Loucy (cell line): ENCODE data around the gene EFNA5.

ENCODE experiments used
- H2AFZ ChIP-seq: fragments of 200-600 bp; sonication (generic); 2 replicates; pipeline ENCODE4 v1.6.0; 2016; ENCODE audit warnings: antibody characterized with exemption, mild to moderate bottlenecking, low read length, moderate library complexity
- H3F3A ChIP-seq: fragments of 200-600 bp; 2 replicates; pipeline ENCODE4 v1.6.0; 2016; ENCODE audit warnings: antibody characterized with exemption, low read depth, mild to moderate bottlenecking
- H3K27me3 ChIP-seq: fragments of 200-600 bp; sonication (generic); 2 replicates; pipeline ENCODE4 v1.6.1; 2014; ENCODE audit warnings: low read length, mild to moderate bottlenecking; ENCODE audit not compliant: insufficient read depth, poor library complexity, severe bottlenecking
- H3K36me3 ChIP-seq: fragments of 200-600 bp; sonication (generic); 2 replicates; pipeline ENCODE4 v1.6.1; 2016; ENCODE audit warnings: low read length; ENCODE audit not compliant: insufficient read depth
- H3K4me1 ChIP-seq: fragments of 200-600 bp; sonication (generic); 2 replicates; pipeline ENCODE4 v1.5.1; 2014; ENCODE audit warnings: low read length, mild to moderate bottlenecking; ENCODE audit not compliant: insufficient read depth, poor library complexity, severe bottlenecking
- H3K4me2 ChIP-seq: fragments of 200-600 bp; sonication (generic); 2 replicates; pipeline ENCODE4 v1.6.0; 2014; ENCODE audit warnings: antibody characterized with exemption, low read length, low read depth, mild to moderate bottlenecking; ENCODE audit not compliant: poor library complexity, severe bottlenecking
- H3K4me3 ChIP-seq: fragments of 200-600 bp; sonication (generic); 2 replicates; pipeline ENCODE4 v1.5.1; 2014; ENCODE audit warnings: low read length, mild to moderate bottlenecking, mixed read lengths; ENCODE audit not compliant: poor library complexity, severe bottlenecking
- H3K79me2 ChIP-seq: fragments of 200-600 bp; sonication (generic); 2 replicates; pipeline ENCODE4 v1.6.1; 2014; ENCODE audit warnings: low read length; ENCODE audit not compliant: insufficient read depth
- H3K9ac ChIP-seq: fragments of 200-600 bp; sonication (generic); 2 replicates; pipeline ENCODE4 v1.6.0; 2014; ENCODE audit warnings: mild to moderate bottlenecking, low read depth, low read length, moderate library complexity; ENCODE audit not compliant: poor library complexity, severe bottlenecking
- H3K9me2 ChIP-seq: fragments of 200-600 bp; sonication (generic); replicated peaks from 2 replicates; pipeline ENCODE4 v1.6.1; 2016; ENCODE audit warnings: low read depth, low read length, mixed read lengths
- H3K9me3 ChIP-seq: fragments of 200-600 bp; sonication (generic); 2 replicates; pipeline ENCODE4 v1.6.1; 2014; ENCODE audit warnings: mild to moderate bottlenecking, antibody characterized with exemption, low read length, low read depth; ENCODE audit not compliant: insufficient read depth
- H4K20me1 ChIP-seq: fragments of 200-600 bp; sonication (generic); 2 replicates; pipeline ENCODE4 v1.6.0; 2014; ENCODE audit warnings: antibody characterized with exemption, low read length, mild to moderate bottlenecking; ENCODE audit not compliant: insufficient read depth, poor library complexity, severe bottlenecking
- CTCF ChIP-seq: fragments of 200-600 bp; sonication (generic); conservative IDR thresholded peaks from 2 replicates; pipeline ENCODE4 v1.5.1; 2014; ENCODE audit warnings: mild to moderate bottlenecking, antibody characterized with exemption, low read length
- EZH2phosphoT487 ChIP-seq: fragments of 200-600 bp; IDR thresholded peaks from 2 replicates; pipeline ENCODE4 v1.6.1; 2018; ENCODE audit warnings: antibody characterized with exemption, mild to moderate bottlenecking, moderate library complexity, borderline replicate concordance

Gene EFNA5

GRCh38 chr5:107519900-107520354 is 150.8 kb downstream of the EFNA5 start:
- Histone ChIP-seq H3K9me2 (no peaks in the 10 kb centered on the region), H3K9me3 (no peaks in the 10 kb centered on the region), H3K27me3 (no peaks in the 10 kb centered on the region), H3K36me3 (no peaks in the 10 kb centered on the region), H3F3A (no peaks in the 10 kb centered on the region), H3K4me1 (no peaks in the 10 kb centered on the region), H2AFZ (no peak overlapping the region), H3K4me3 (no peak overlapping the region), H3K9ac (no peak overlapping the region), H3K79me2 (no peaks in the 10 kb centered on the region), H4K20me1 (no peaks in the 10 kb centered on the region), H3K4me2 (no peak overlapping the region)
- TF ChIP-seq CTCF (no peak), EZH2phosphoT487 (no peak)

- TF ChIP-seq EZH2phosphoT487: no peak
- TF ChIP-seq CTCF: no peak
- Histone ChIP-seq H3K27me3 (no peaks in the 10 kb centered on the region), H3K9me2 (no peaks in the 10 kb centered on the region), H3K4me2 (no peak overlapping the region), H3K79me2 (no peaks in the 10 kb centered on the region), H3K9ac (no peak overlapping the region), H3K9me3 (no peaks in the 10 kb centered on the region), H3K4me1 (no peaks in the 10 kb centered on the region), H3K4me3 (no peak overlapping the region), H3K36me3 (no peaks in the 10 kb centered on the region), H4K20me1 (no peaks in the 10 kb centered on the region), H2AFZ (no peak overlapping the region), H3F3A (no peaks in the 10 kb centered on the region)
These were observed 152.1 kb downstream of the EFNA5 start for GRCh38 chr5:107518616-107519015.

DNA sequence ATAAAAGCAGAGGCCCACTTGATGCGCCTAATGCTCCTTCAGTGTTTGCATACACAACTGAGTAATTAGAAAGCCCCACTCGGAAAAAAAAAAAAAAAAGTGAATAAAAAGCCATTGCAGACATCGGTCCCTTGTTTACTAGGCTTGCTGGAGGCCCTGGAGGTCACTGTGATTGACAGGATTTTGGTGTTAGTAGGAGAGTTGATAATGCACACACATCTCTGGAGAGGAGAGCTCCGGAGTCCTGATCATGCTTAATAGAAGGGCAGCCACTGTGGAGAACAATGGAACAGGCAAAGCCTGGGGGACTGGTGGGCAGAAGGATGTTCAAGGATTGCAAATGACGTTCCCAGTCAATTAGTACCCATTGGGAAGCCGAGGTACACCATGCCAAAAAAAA is 152.5 kb downstream of the EFNA5 start:
- no peaks in the 10 kb centered on the region for H3K27me3 ChIP-seq
- H4K20me1 ChIP-seq: no peaks in the 10 kb centered on the region
- H3K36me3 ChIP-seq: no peaks in the 10 kb centered on the region
- H3K9me2 ChIP-seq: no peaks in the 10 kb centered on the region
- no peak overlapping the region for H3K4me3 ChIP-seq
- no peak overlapping the region for H3K9ac ChIP-seq
- H3K4me2 ChIP-seq: no peak overlapping the region
- H3K4me1 ChIP-seq: no peaks in the 10 kb centered on the region
- no peak overlapping the region for H2AFZ ChIP-seq
- TF ChIP-seq EZH2phosphoT487: no peak
- TF ChIP-seq CTCF: no peak
- H3F3A ChIP-seq: no peaks in the 10 kb centered on the region
- H3K79me2 ChIP-seq: no peaks in the 10 kb centered on the region
- H3K9me3 ChIP-seq: no peaks in the 10 kb centered on the region
